Transverse colon (tissue), 4 donors: ENCODE data around the gene GAS2L1. TPM values are rescaled to one million over a fixed set of nuclear protein-coding genes. Genes with fewer than 3 reads are reported as not detected.
A peak's percentile ranks its signal among the peaks of the same experiment; 100 is the strongest.

Experiments
- DNase-seq: peaks from one replicate; pipeline ENCODE4 v3.0.0-alpha.2; 2019
- H3K27ac ChIP-seq, 4 donors: fragments of 200-600 bp; sonication (generic); 2 replicates each; pipeline ENCODE4 v1.5.1; 2016 to 2018; ENCODE audit warnings: inconsistent platforms in 4 of 4
- H3K27me3 ChIP-seq: fragments of 200-600 bp; sonication (generic); 2 replicates; pipeline ENCODE4 v1.5.1; 2017; ENCODE audit warnings: inconsistent platforms
- H3K36me3 ChIP-seq, 4 donors: fragments of 200-600 bp; sonication (generic); 2 replicates each; pipeline ENCODE4 v1.5.1; 2017 to 2019; ENCODE audit warnings: inconsistent platforms in 4 of 4
- H3K4me1 ChIP-seq, 4 donors: fragments of 200-600 bp; sonication (generic); 2 replicates each; pipeline ENCODE4 v1.5.1; 2017 to 2020; ENCODE audit warnings: inconsistent platforms in 4 of 4
- H3K4me3 ChIP-seq, 4 donors: fragments of 200-600 bp; sonication (generic); 1 replicate in 1 of 4; 2 replicates in 3 of 4; pipeline versions ENCODE4 v1.5.1 to v1.6.1; 2017 to 2019; ENCODE audit warnings: inconsistent platforms in 4 of 4
- H3K9me3 ChIP-seq, 2 donors: fragments of 200-600 bp; sonication (generic); 2 replicates each; pipeline ENCODE4 v1.5.1; 2017 to 2019; ENCODE audit warnings: inconsistent platforms in 2 of 2
- EP300 ChIP-seq: sonication (generic); formaldehyde crosslinking; IDR thresholded peaks from one replicate; pipeline ENCODE4 v1.6.1; 2017; ENCODE audit warnings: antibody characterized with exemption, low read depth
- POLR2A ChIP-seq: fragments of 450-650 bp; IDR thresholded peaks from one replicate; pipeline ENCODE4 v1.6.1; 2016; ENCODE audit warnings: antibody characterized with exemption, mild to moderate bottlenecking, moderate library complexity
- POLR2AphosphoS5 ChIP-seq, 3 donors: sonication (generic); formaldehyde crosslinking; IDR thresholded peaks; one replicate each; pipeline ENCODE4 v1.6.1; 2016; ENCODE audit warnings: antibody characterized with exemption in 3 of 3
- WGBS, 2 donors: methylation state at CpG; one replicate each; pipeline ENCODE4 v1.1.5; 2018; ENCODE audit warnings: low coverage in 1 of 2; 5-methylcytosine and 5-hydroxymethylcytosine counted together
- in situ Hi-C, 4 donors: fragments of 200-750 bp; cut with MboI; loops; one replicate each; pipeline versions ENCODE4 v1.15.0 to v1.15.1; 2017; ENCODE audit warnings: low sequenced_read_pairs in 3 of 4, low pct_ligation_motif_present in 1 of 4, low pct_unique_long_range_greater_than_20kb in 1 of 4
- intact Hi-C: fragments of 100-400 bp; cut with DNase I; formaldehyde crosslinking; loops from one replicate; pipeline ENCODE4 v1.15.1; 2023; ENCODE audit warnings: low total_unique reads
- total RNA-seq, 4 donors: library from RNA; depleted of rRNA; stranded (reverse); fragments of >200 nt; gene quantifications; one replicate each; pipeline ENCODE4 v1.1.0, GENCODE V29; 2016
- TF ChIP-seq, protein P1 (sequence below), 5 experiments: fragments of 200-600 bp in 3 of 5; fragments of 450-650 bp in 2 of 5; sonication (generic) in 3 of 5; IDR thresholded peaks; 1 replicate in 2 of 5; 2 replicates in 3 of 5; pipeline ENCODE4 v1.5.1; 2016 to 2017; ENCODE audit warnings: antibody characterized with exemption in 5 of 5, inconsistent platforms in 3 of 5, mild to moderate bottlenecking in 2 of 5, moderate library complexity in 1 of 5

GAS2L1 gene
- total RNA-seq, 4 donors from 2014 or later: 21.1 to 81.0 (median 43.6) TPM

DNA sequence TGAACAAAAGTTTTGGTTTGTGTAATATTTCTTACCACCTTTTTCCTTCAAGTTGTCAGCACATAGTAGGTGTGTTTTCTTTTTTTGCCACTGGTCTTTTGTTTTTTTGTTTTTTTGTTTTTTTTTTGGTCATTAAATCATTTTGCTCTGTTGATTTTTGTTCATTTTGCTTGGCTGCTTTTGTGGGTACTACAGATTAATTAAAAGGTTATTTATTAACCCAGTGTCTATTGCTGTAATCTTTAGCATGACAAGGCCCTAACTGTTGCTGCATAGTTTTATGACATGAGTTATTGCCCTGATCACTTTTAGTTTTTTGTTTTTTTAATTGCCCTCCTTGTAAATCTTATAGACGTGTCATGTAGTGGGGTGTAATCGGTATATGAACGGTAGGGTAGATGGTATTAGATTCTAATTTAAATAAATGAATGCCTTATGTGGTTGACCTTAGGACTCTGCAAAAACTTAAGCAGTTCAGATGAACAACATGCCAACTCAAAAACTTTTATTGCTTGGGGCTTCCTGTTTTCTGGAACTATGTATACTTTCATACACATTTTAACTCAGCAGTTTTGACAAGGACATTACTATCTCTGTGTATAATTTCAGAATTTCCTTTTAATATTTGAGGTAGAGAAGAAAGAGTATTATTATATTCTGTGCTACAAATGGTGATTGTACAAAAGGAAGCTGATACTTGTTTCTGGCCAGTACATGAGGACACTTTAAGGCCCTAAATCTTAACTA, 30.5 kb upstream of the GAS2L1 start:
- TF ChIP-seq EP300 (no peak), POLR2AphosphoS5 (IDR thresholded peaks at IDR 0.05) (no peak), POLR2A (no peak)
- TF ChIP-seq, protein P1, sequence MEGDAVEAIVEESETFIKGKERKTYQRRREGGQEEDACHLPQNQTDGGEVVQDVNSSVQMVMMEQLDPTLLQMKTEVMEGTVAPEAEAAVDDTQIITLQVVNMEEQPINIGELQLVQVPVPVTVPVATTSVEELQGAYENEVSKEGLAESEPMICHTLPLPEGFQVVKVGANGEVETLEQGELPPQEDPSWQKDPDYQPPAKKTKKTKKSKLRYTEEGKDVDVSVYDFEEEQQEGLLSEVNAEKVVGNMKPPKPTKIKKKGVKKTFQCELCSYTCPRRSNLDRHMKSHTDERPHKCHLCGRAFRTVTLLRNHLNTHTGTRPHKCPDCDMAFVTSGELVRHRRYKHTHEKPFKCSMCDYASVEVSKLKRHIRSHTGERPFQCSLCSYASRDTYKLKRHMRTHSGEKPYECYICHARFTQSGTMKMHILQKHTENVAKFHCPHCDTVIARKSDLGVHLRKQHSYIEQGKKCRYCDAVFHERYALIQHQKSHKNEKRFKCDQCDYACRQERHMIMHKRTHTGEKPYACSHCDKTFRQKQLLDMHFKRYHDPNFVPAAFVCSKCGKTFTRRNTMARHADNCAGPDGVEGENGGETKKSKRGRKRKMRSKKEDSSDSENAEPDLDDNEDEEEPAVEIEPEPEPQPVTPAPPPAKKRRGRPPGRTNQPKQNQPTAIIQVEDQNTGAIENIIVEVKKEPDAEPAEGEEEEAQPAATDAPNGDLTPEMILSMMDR (IDR thresholded peaks at IDR 0.05): peak in 1 of 5 experiments; percentile 39
- intact Hi-C loops: no loop called here
- WGBS, 2 donors: 35% methylated on average over 3 of the region's 3 CpGs
- Histone ChIP-seq H3K27me3 (no peaks in the 10 kb centered on the region), H3K27ac (peak overlapping the region; percentile 41 to 59 (median 45)), H3K4me1 (peaks cover 28 to 69% (median 41%) of the 10 kb centered on the region in 4 donors), H3K4me3 (no peak overlapping the region), H3K36me3 (peaks cover 0 to 67% (median 23%) of the 10 kb centered on the region in 4 donors), H3K9me3 (no peaks in the 10 kb centered on the region)
- in situ Hi-C loops: loop anchor here in 1 of 4 donors (25.0 kb wide), 1 partner anchor 111 kb away; the partner anchor contains the start of gene AP1B1
- no peak for DNase-seq

DNA sequence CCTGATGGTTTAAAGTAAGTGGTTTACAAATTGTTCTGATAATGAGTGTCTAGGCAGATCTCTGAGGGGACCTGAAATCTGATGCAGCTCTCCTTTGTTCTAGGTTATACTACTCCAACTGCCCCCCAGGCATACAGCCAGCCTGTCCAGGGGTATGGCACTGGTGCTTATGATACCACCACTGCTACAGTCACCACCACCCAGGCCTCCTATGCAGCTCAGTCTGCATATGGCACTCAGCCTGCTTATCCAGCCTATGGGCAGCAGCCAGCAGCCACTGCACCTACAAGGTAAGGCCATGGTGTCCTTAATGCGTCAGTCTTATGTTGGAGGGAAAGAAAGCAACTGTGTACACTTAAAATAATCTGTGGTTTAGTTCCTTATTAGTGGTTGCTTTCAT, 28.5 kb upstream of the GAS2L1 start:
- H3K4me3 ChIP-seq: no peak overlapping the region
- peaks cover 0 to 76% (median 26%) of the 10 kb centered on the region in 4 donors for H3K36me3 ChIP-seq
- H3K27ac ChIP-seq: no peak overlapping the region
- intact Hi-C loops (no loop called here), in situ Hi-C loops (loop anchor here in 1 of 4 donors (25.0 kb wide), 1 partner anchor 109 kb away; the partner anchor contains the start of gene AP1B1)
- peaks cover 13 to 49% (median 23%) of the 10 kb centered on the region in 4 donors for H3K4me1 ChIP-seq
- WGBS, 2 donors: 95% methylated on average over 1 of the region's 1 CpG; no CpG with 5 or more reads in 1 of the 2 donors
- no peaks in the 10 kb centered on the region for H3K27me3 ChIP-seq
- TF ChIP-seq POLR2AphosphoS5 (IDR thresholded peaks at IDR 0.05): no peak
- TF ChIP-seq POLR2A: no peak
- TF ChIP-seq, protein P1 (IDR thresholded peaks at IDR 0.05): no peak
- no peak for TF ChIP-seq EP300
- H3K9me3 ChIP-seq: no peaks in the 10 kb centered on the region
- no peak for DNase-seq

DNA sequence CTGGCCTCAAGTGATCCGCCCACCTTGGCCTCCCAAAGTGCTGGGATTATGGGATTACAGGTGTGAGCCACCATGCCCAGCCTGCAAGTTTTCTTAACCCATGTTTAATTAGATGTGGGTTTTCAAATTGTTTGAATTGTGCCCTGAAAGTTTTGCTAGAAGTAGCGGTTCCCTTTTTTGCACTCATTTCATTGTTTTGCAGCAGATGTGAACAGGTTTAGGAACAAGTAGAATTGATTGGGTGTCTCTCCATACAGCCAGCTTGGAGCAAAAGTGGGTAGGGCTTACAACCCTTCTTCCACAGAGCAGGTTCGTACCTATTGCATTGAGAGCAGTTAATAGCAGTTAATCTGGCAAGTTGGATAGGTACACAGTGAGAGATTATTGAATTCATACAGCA, 22.3 kb upstream of the GAS2L1 start:
- H3K36me3 ChIP-seq: peaks cover 0 to 89% (median 42%) of the 10 kb centered on the region in 4 donors
- in situ Hi-C loops (loop anchor here in 1 of 4 donors (25.0 kb wide), 1 partner anchor 103 kb away; the partner anchor contains the start of gene AP1B1), intact Hi-C loops (no loop called here)
- TF ChIP-seq POLR2AphosphoS5 (IDR thresholded peaks at IDR 0.05) (no peak), EP300 (no peak), POLR2A (no peak)
- TF ChIP-seq, protein P1 (IDR thresholded peaks at IDR 0.05): no peak
- 90% methylated on average over 3 of the region's 3 CpGs; no CpG with 5 or more reads in 1 of the 2 donors for WGBS, 2 donors
- H3K4me3 ChIP-seq: no peak overlapping the region
- no peaks in the 10 kb centered on the region for H3K9me3 ChIP-seq
- no peaks in the 10 kb centered on the region for H3K27me3 ChIP-seq
- H3K27ac ChIP-seq: no peak overlapping the region
- no peaks in the 10 kb centered on the region for H3K4me1 ChIP-seq
- no peak for DNase-seq

DNA sequence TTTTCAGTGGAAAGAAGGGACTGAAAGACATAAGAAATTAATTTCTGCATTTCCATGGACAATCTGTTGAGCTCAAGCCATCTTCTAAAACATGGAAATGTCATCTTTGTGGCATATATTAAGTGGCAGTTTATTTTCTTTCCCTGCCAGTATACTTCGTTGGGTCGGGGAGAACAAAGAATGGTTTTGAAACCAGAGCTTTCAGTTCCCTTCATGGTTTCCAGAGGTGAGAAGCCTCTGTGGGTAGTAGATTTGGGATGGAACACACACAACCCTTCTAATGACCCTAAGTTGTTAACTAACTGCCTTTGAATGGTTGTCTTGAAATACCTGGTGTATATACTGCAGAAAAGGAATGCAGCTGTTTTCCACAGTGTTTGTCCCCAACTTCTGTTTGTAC, 17.6 kb upstream of the GAS2L1 start:
- no peak for TF ChIP-seq EP300
- no peak for TF ChIP-seq POLR2A
- TF ChIP-seq, protein P1 (IDR thresholded peaks at IDR 0.05): no peak
- no peak for TF ChIP-seq POLR2AphosphoS5 (IDR thresholded peaks at IDR 0.05)
- no peak for DNase-seq
- 25 to 36% methylated on average over 2 of the region's 2 CpGs for WGBS, 2 donors
- no peak overlapping the region for H3K27ac ChIP-seq
- peaks cover 0 to 96% (median 41%) of the 10 kb centered on the region in 4 donors for H3K36me3 ChIP-seq
- intact Hi-C loops: no loop called here
- H3K4me3 ChIP-seq: no peak overlapping the region
- in situ Hi-C loops: loop anchor here in 1 of 4 donors (25.0 kb wide), 1 partner anchor 98 kb away; the partner anchor contains the start of gene AP1B1
- H3K9me3 ChIP-seq: no peaks in the 10 kb centered on the region
- no peaks in the 10 kb centered on the region for H3K27me3 ChIP-seq
- H3K4me1 ChIP-seq: peaks cover 0 to 4% (median 0%) of the 10 kb centered on the region in 4 donors
